Muscle of leg (tissue), 9 donors: ENCODE measurements around the gene PLEKHG1. TPM values are rescaled to one million over a fixed set of nuclear protein-coding genes. Genes with fewer than 3 reads are reported as not detected.

Experiments used
- polyA plus RNA-seq, 8 donors: library from polyadenylated mRNA; unstranded; fragments of 120-200 nt; gene quantifications; one replicate each; pipeline versions ENCODE4 v1.2.1 to v1.2.3, GENCODE V29; 2013; ENCODE audit warnings: inconsistent platforms in 1 of 8, low replicate concordance in 1 of 8; ENCODE audit not compliant: insufficient read length in 8 of 8, insufficient read depth in 1 of 8
- total RNA-seq: library from RNA; stranded (reverse); fragments of 120-200 nt; gene quantifications from one replicate; pipeline ENCODE4 v1.2.4, GENCODE V29; 2013

The PLEKHG1 gene
- total and polyA plus RNA-seq, 9 donors = 10.2 to 20.5 (median 13.4) TPM

Other genes with a start within 250 kb of the PLEKHG1 start
- gene IYD, start 230.9 kb upstream of the PLEKHG1 start, total RNA-seq = not detected
- gene IYD, start 230.9 kb upstream of the PLEKHG1 start, polyA plus RNA-seq = under 1 TPM in 4 of 8 donors, not detected in 4; 0.07 to 0.57 (median 0.21) TPM